SIG-M5 (cell line): ENCODE results near the gene HOXB8.

ENCODE experiments used
- DNase-seq: peaks from one replicate; lab custom pipeline; 2025; lab: John Stamatoyannopoulos, UW

Gene HOXB8

GRCh38 chr17:48615047-48615962 is at the start of gene HOXB8:
Gene HOXB8 (minus strand): TSS chr17:48615292. CDS start chr17:48614704, 588 bp downstream.
- DNase-seq = no peak

DNA sequence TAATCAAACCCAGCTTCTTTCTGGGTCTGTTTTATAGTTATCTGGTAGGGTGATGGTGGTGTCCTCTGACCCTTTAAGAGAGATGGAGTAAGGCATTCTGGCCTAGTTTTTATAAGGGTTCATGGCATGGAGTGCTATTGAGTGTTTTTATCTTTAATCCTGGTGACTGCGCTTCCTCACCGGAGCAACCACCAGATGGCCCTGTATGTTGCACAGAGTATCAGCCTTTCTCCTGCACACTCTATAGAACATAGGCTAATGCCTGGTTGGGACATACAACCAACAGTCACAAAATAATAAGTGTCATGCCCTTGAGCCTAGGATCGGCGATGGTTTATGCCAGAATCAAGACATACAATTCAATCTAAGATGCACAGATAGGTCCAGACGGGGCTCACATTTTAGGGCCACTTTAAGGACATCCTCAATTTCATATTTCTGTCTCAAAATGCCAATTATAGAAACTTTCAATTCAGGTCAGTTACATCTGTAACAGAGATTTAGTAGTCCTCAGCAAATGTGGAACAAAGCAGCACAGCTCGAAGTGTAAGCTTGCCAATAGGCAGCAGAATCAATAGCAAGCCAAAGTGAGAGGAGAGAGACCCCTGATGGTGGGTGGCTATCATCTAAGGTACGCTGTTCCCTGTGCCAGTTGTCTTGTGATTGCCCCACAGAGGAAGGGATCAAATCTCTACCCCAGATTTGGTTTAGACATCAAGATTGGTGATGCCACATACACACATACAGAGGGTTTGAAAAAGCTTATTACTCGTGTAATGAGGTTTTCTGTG is 48.2 kb upstream of the HOXB8 start:
- no peak for DNase-seq

DNA sequence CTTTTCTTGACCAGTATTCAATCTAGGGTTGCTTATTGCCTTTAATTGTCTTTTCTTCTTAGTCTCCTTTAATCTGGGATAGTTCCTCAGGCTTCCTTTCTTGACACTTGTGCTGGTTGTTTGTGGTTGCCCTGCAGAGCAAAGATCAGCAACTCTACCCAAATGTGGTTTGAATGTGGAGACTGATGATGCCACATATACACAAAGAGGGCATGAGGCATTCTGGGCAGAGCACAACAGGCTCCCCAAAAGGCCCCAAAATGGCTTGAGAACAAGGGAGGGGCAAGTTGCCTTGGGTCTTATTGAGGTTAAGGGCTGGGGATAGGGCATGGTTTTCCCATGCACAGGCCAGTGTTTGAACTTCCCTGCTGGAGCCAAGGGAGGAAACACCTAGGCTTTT is 40.8 kb upstream of the HOXB8 start:
- no peak for DNase-seq

- no peak for DNase-seq
Observed at GRCh38 chr17:48649741-48650140, 34.6 kb upstream of the HOXB8 start.

DNA sequence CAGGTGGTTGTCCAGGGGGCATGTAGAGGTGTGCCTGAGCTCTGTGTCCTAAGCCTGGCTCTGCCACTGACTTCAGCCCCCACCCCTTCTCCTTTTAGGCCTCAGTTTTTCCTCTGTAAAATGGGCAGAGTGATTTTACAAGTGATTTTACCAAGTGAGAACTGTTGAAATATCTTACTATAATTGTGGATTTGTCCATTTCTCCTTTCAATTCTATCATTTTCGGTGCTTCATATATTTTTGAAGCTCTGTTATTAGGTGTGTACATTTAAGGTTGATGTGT is 32.8 kb upstream of the HOXB8 start:
- no peak for DNase-seq

- no peak for DNase-seq
Observed at GRCh38 chr17:48647103-48647962, 32.2 kb upstream of the HOXB8 start.

DNA sequence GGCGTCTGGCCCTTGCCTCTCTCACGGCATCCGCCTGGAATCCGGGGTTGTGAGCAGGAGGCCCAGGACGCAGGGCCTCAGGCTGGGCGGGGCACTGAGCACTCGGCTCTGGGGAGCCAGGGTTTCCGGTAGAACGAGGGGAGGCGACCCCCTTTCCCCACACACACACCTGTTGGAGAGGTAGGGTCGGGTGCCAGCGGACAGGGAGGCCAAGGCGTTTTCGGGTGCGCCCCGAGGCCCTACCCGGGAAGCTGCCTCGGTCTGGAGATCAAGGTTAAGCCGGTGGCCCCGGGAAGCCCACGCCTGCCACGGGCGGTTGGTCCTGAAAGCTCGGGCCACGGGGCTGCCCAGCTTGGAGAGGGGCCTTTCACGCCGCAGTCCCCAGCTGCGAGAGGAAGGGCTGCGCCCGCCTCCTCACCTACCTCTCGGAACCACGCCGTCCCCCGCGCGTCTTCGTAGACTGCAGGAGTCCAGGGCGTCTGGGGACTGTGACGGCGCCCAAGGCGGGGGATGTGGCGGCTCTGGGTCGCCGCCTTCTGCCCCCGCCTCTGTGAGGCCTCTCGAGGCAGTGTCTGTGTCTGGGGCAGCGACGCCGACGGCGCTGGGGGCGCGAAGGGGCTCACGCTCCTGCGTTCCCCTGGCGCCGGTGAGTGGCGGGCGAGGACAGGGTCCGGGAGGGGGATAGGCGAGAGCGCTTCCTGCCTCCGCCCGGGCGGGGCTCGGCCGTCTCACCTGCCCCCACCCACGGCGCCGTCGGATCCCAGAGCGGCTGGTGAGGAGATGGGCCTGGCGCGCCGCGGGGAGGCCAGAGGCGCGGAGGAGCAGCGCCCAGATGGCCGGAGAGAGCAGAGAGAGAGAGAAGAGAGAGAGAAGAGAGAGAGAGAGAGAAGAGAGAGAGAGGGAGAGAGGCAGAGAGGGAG is 31.4 kb upstream of the HOXB8 start:
- no peak for DNase-seq

GRCh38 chr17:48645639-48646182 is 30.6 kb upstream of the HOXB8 start:
- no peak for DNase-seq

DNA sequence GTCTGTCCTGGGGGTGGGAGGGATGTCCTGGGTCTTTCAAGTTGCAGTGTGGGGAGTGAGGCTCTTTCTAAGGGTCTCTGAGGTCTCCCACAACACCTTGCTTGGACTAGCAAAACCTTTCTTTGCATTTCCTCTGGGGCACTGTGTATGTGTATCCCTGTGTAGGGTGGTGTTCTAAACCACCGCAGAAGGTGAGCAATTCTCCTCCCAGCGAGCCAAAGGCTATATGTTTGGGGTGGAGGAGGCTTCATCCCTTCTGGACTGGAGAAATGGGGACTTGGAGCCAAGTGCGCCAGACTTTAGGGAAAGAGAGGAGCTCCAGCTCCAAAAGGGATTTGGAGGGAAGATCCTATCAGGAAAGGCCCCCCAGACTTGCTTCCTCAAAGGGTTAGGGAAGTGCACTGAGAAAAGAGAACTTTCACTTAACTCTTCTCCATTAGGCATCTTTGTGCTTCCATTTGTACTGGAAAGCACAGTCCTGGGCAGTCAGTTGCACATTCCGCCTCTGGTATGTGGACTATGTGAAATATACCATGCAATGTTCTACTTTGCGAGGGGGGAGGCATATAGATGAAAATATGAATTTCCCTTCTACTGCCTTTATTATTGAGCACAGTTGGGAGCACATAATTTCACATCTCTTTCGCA is 29.9 kb upstream of the HOXB8 start:
- no peak for DNase-seq

DNA sequence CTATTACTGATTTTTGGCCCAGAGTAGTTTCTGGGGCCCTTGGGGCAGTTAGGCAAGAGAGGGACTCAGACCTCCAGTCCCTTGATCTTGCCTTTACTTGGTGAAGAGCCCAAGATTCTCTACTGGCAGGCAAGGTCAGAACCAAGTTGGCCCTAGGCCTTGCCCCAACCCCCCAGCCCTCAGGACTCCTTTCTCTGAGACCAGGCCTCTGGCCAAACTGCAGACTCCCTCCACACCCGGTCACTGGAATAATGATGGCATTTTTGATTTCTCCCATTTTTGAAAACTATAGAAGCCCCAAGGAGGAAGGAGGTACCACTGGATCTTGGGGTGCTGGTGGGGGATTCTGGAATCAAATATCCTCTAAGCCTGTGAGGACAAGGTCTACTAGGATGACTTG is 29.1 kb upstream of the HOXB8 start:
- no peak for DNase-seq

- no peak for DNase-seq
Observed at GRCh38 chr17:48643697-48644012, 28.6 kb upstream of the HOXB8 start.

GRCh38 chr17:48642843-48643696 is 28.0 kb upstream of the HOXB8 start:
- no peak for DNase-seq

DNA sequence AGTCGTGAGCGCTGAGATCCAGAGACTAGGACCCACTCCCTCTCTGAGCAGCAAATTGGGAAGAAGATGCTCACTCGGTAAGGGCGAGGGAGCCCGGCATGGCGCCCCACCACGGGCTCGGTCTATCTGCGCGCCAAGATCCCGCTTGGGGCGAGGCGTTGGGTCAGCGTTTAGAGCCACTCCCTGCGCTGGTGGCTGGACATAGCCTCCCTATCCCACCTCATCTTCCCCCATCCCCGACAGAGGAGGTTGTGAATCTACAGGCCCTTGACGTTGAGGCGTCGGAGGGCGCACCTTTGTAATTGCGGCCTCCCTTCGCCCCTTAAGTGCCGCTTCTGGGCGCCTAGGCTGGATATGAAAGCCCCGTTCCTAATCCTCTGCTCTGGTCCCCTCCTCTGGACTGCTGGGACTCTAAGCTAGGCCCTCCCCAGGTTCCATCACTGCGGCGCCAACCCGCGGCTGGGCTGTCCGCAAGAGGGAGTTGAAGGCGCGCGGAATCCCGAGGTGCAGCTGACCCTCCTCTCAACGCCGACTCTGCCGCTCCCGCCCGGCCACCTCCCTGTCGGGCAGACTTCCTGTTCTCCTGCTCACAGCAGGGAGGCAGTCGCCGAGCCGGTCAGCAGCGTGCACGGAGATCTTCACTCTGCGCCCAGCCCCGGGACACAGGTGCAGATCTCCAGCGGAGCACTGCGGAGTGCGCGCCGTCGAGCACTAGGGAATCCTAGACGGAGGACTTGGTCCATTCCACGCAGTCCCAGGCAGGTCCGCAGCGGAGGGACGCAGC is 27.2 kb upstream of the HOXB8 start:
- no peak for DNase-seq

DNA sequence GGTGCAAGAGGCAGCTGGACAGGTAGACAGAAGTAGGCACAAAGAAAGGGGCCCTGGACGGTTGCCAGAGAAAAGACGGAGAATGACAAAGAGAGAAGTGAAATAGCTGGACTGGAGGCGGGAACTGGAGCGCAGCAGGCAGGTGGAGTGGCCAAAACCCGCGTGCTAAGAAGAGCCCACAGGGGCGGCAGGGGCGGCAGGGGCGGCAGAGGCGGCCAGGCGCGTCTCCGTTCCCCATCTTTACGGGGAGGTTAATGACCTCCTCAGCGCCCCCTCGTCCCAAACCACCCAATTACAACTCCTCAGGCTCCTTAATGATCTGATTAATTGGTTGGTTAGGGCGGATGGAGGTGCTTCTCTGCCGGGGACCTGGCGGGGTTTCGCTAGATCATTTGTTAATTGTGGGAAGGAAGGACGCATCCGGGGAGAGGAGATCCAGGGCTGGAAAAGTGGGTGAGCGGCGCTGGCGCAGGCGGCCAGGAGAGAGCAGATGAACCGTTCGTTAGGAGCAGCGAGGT is 26.5 kb upstream of the HOXB8 start:
- DNase-seq = no peak

DNA sequence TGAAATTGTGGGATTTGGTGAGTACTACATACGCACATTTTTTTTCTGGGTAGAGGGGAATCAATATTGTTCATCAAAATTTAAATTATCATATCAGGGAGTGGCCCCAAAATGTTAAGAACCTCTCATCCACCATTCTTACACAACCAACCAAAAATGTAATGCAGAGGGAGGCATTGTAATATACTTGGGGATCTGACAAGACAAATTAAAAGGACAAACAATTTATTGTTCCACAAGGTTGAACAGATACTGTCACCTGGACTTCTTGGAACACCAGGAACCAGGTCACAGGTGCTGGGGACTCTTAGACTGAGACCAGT is 25.7 kb upstream of the HOXB8 start:
- no peak for DNase-seq

DNA sequence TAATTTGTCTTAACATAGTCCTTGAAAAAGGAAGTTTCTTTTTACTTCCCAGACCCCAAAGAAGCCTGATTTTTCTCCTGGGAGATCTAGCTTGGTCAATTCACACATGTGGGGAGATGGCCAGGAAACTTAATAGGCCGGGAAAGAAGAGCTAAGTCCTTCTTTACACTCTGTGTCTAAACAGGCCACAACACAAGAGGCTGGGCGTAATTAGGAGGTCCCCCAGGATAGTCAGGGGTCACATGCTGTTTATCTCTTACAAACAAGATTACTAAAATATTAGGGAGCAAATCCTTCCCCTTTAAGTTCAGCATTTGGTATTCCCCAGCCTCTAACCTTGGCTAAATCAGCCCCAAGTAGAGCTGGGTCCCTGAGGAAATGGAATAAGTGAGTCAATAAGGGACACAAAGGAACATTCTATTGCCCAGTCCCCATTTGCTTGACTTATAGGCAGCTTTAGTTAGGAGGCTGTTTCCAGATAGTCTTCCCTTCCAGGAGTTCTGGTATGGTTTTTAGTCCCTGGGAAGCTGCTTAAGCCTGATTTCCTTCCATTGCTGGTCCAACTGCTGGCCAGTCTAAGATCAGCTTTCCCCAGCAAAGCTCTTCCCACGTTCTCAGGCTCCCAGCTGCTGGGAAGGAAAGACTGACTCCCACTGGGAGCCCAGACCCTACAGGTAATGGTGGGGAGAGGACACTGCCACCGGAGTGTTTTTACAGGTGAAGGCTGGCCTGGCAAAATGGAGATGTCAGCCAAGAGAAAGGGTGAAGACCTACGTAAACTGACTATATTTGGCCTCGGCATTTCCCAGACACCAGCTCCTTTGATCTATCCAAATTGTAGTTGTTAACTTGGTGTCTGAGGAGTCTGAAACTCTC is 25.1 kb upstream of the HOXB8 start:
- DNase-seq = no peak

DNA sequence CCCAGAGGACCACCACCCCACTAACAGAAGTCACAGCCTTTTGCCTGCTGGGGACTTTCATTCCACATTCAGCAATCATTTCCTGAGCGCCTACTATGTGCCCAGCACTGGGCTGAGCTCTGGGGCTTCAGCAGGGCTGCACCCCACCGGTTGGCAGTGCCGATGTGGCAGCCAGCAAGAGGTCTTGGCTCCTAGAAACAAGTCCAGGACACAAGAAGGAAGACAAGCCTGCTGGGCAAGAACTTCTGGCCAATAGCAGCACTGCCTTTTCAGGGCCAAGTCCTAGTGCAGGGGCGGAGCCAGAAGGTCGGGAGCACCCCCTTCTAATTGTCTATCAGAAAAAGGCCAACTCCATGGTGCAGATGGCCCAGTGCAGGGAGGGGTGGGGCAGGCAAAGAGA is 24.0 kb upstream of the HOXB8 start:
- DNase-seq = no peak
